Adrenal gland (tissue), 5 donors: ENCODE results near the gene OTOF.

ENCODE experiments used
- CTCF ChIP-seq, 6 experiments: fragments of 450-650 bp in 4 of 6; fragments of 200-600 bp in 2 of 6; sonication (generic) in 1 of 6; IDR thresholded peaks; 1 replicate in 5 of 6; 2 replicates in 1 of 6; pipeline versions ENCODE4 v1.5.1 to v1.8.0; 2016 to 2021; ENCODE audit warnings: antibody characterized with exemption in 6 of 6, mild to moderate bottlenecking in 2 of 6, moderate library complexity in 1 of 6
- POLR2A ChIP-seq, 2 donors: fragments of 450-650 bp; IDR thresholded peaks; one replicate each; pipeline ENCODE4 v1.6.1; 2017; ENCODE audit warnings: antibody characterized with exemption in 2 of 2, mild to moderate bottlenecking in 2 of 2, moderate library complexity in 1 of 2
- donor health status: DM: no; HTN: no; CAD: no.

GRCh38 chr2:26483516-26483915, 5.6 kb upstream of the OTOF start:
- TF ChIP-seq CTCF (IDR thresholded peaks at IDR 0.05) (no peak), POLR2A (IDR thresholded peaks at IDR 0.05) (no peak)
